ENCODE data around the gene FAM107B. TPM values are rescaled to one million over a fixed set of nuclear protein-coding genes. Genes with fewer than 3 reads are reported as not detected.
A peak's percentile ranks its signal among the peaks of the same experiment; 100 is the strongest.

FAM107B gene
- total and polyA plus RNA-seq, 2 of the 13 experiments (the other 11 are each of a cell fraction or from before 2014, with no cell fraction given) = 15.7 to 24.8 TPM

DNA sequence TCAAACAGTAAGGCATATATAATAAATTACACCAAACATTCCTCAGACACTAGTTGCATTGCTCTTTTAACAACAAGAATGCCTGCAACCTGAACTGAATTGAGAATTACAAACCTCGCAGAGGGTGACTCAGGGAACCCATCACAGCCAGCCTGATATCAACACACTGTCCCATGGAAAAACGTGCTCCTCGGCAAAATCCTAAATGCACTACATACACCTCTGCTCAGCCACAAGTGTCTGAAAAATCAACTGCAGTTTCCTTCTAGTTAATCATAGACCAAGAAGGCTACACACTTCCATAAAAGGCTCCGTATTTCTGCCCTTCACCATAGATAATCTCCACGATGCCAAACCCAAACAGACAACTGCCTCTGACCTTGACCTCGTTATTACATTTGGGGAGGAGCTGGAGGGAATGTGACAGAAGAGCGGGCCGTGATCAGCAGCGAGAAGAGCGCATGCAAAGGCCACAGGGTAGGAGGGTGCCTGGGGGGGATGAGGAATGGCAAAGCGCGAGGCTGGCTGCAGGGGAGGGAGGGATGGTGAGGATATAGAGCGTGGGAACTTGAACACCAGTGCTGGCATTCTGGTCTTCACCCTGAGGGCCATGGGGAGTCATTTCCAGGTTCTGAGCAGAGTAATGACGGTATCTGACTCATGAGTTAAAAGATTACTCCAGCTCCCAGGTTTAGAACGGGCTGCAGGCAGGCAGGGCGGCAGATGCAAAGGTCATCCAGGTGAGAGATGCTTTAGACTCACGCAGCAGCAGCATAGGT lies 242.0 kb downstream of the FAM107B start (continued):
- TF ChIP-seq ZNF501 (CRISPR knock-in tag; IDR thresholded peaks at IDR 0.05) (0 out of 2 replicates have a peak, but pooled peaks have one; percentile 56), ZNF484 (CRISPR knock-in tag; IDR thresholded peaks at IDR 0.05; ENCODE audit: borderline replicate concordance, low read depth) (no peak), ZNF616 (CRISPR knock-in tag; IDR thresholded peaks at IDR 0.05; ENCODE audit: low read depth) (no peak), NR2F1 (CRISPR knock-in tag; IDR thresholded peaks at IDR 0.05) (peak; percentile 61 to 74; a peak in 3 of 4 replicates), ZNF678 (CRISPR knock-in tag; IDR thresholded peaks at IDR 0.05) (no peak), MTA1 (CRISPR knock-in tag; IDR thresholded peaks at IDR 0.05; ENCODE audit: borderline replicate concordance) (peak; percentile 72; the same call in 1 of the 2 replicates), SALL1 (CRISPR knock-in tag; IDR thresholded peaks at IDR 0.05) (peak; percentile 95), ZNF3 (CRISPR knock-in tag; IDR thresholded peaks at IDR 0.05) (no peak)
- TF ChIP-seq, protein P1, sequence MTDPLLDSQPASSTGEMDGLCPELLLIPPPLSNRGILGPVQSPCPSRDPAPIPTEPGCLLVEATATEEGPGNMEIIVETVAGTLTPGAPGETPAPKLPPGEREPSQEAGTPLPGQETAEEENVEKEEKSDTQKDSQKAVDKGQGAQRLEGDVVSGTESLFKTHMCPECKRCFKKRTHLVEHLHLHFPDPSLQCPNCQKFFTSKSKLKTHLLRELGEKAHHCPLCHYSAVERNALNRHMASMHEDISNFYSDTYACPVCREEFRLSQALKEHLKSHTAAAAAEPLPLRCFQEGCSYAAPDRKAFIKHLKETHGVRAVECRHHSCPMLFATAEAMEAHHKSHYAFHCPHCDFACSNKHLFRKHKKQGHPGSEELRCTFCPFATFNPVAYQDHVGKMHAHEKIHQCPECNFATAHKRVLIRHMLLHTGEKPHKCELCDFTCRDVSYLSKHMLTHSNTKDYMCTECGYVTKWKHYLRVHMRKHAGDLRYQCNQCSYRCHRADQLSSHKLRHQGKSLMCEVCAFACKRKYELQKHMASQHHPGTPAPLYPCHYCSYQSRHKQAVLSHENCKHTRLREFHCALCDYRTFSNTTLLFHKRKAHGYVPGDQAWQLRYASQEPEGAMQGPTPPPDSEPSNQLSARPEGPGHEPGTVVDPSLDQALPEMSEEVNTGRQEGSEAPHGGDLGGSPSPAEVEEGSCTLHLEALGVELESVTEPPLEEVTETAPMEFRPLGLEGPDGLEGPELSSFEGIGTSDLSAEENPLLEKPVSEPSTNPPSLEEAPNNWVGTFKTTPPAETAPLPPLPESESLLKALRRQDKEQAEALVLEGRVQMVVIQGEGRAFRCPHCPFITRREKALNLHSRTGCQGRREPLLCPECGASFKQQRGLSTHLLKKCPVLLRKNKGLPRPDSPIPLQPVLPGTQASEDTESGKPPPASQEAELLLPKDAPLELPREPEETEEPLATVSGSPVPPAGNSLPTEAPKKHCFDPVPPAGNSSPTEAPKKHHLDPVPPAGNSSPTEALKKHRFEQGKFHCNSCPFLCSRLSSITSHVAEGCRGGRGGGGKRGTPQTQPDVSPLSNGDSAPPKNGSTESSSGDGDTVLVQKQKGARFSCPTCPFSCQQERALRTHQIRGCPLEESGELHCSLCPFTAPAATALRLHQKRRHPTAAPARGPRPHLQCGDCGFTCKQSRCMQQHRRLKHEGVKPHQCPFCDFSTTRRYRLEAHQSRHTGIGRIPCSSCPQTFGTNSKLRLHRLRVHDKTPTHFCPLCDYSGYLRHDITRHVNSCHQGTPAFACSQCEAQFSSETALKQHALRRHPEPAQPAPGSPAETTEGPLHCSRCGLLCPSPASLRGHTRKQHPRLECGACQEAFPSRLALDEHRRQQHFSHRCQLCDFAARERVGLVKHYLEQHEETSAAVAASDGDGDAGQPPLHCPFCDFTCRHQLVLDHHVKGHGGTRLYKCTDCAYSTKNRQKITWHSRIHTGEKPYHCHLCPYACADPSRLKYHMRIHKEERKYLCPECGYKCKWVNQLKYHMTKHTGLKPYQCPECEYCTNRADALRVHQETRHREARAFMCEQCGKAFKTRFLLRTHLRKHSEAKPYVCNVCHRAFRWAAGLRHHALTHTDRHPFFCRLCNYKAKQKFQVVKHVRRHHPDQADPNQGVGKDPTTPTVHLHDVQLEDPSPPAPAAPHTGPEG (CRISPR knock-in tag; IDR thresholded peaks at IDR 0.05) = no peak
- TF ChIP-seq, protein P2, sequence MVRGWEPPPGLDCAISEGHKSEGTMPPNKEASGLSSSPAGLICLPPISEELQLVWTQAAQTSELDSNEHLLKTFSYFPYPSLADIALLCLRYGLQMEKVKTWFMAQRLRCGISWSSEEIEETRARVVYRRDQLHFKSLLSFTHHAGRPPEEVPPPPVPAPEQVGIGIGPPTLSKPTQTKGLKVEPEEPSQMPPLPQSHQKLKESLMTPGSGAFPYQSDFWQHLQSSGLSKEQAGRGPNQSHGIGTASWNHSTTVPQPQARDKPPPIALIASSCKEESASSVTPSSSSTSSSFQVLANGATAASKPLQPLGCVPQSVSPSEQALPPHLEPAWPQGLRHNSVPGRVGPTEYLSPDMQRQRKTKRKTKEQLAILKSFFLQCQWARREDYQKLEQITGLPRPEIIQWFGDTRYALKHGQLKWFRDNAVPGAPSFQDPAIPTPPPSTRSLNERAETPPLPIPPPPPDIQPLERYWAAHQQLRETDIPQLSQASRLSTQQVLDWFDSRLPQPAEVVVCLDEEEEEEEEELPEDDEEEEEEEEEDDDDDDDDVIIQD (CRISPR knock-in tag; IDR thresholded peaks at IDR 0.05; ENCODE audit: low read depth) = peak; percentile 82; the same call in 1 of the 2 replicates
- TF ChIP-seq, protein P3, sequence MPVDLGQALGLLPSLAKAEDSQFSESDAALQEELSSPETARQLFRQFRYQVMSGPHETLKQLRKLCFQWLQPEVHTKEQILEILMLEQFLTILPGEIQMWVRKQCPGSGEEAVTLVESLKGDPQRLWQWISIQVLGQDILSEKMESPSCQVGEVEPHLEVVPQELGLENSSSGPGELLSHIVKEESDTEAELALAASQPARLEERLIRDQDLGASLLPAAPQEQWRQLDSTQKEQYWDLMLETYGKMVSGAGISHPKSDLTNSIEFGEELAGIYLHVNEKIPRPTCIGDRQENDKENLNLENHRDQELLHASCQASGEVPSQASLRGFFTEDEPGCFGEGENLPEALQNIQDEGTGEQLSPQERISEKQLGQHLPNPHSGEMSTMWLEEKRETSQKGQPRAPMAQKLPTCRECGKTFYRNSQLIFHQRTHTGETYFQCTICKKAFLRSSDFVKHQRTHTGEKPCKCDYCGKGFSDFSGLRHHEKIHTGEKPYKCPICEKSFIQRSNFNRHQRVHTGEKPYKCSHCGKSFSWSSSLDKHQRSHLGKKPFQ (CRISPR knock-in tag; IDR thresholded peaks at IDR 0.05; ENCODE audit: insufficient replicate concordance) = no peak
- TF ChIP-seq, protein P4, sequence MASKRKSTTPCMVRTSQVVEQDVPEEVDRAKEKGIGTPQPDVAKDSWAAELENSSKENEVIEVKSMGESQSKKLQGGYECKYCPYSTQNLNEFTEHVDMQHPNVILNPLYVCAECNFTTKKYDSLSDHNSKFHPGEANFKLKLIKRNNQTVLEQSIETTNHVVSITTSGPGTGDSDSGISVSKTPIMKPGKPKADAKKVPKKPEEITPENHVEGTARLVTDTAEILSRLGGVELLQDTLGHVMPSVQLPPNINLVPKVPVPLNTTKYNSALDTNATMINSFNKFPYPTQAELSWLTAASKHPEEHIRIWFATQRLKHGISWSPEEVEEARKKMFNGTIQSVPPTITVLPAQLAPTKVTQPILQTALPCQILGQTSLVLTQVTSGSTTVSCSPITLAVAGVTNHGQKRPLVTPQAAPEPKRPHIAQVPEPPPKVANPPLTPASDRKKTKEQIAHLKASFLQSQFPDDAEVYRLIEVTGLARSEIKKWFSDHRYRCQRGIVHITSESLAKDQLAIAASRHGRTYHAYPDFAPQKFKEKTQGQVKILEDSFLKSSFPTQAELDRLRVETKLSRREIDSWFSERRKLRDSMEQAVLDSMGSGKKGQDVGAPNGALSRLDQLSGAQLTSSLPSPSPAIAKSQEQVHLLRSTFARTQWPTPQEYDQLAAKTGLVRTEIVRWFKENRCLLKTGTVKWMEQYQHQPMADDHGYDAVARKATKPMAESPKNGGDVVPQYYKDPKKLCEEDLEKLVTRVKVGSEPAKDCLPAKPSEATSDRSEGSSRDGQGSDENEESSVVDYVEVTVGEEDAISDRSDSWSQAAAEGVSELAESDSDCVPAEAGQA (IDR thresholded peaks at IDR 0.05; ENCODE audit: low read depth) = no peak
- TF ChIP-seq, protein P4 (CRISPR knock-in tag; IDR thresholded peaks at IDR 0.05; ENCODE audit: borderline replicate concordance) = no peak
